ENCODE data around the gene HOXC4. TPM values are rescaled to one million over a fixed set of nuclear protein-coding genes. Genes with fewer than 3 reads are reported as not detected.

HOXC4 gene
- total and polyA plus RNA-seq, 3 experiments from 2014 or later, result 0.37 to 1.4 (median 1.3) TPM

Other genes starting within 250 kb of the HOXC4 start
- not detected for gene HOXC13, start 115.0 kb upstream of the HOXC4 start, total RNA-seq
- not detected for gene HOXC13, start 115.0 kb upstream of the HOXC4 start, polyA plus RNA-seq
- not detected for gene HOXC12, start 98.9 kb upstream of the HOXC4 start, total RNA-seq
- not detected for gene HOXC12, start 98.9 kb upstream of the HOXC4 start, polyA plus RNA-seq
- not detected for gene HOXC11, start 80.7 kb upstream of the HOXC4 start, total RNA-seq
- gene HOXC11, start 80.7 kb upstream of the HOXC4 start, polyA plus RNA-seq, result not detected
- gene HOTAIR, start 78.9 kb upstream of the HOXC4 start, total RNA-seq, result not detected
- gene HOTAIR, start 78.9 kb upstream of the HOXC4 start, polyA plus RNA-seq, result not detected
- gene HOXC10, start 68.7 kb upstream of the HOXC4 start, total RNA-seq, result not detected
- not detected for gene HOXC10, start 68.7 kb upstream of the HOXC4 start, polyA plus RNA-seq
- not detected for gene HOXC9, start 53.7 kb upstream of the HOXC4 start, total RNA-seq
- not detected for gene HOXC9, start 53.7 kb upstream of the HOXC4 start, polyA plus RNA-seq
- gene HOXC8, start 44.9 kb upstream of the HOXC4 start, total RNA-seq, result not detected
- gene HOXC8, start 44.9 kb upstream of the HOXC4 start, polyA plus RNA-seq, result not detected
- not detected for gene HOXC6, start 25.4 kb upstream of the HOXC4 start, total RNA-seq
- gene HOXC6, start 25.4 kb upstream of the HOXC4 start, polyA plus RNA-seq, result not detected
- gene HOXC5, start 20.8 kb upstream of the HOXC4 start, total RNA-seq, result not detected
- not detected for gene HOXC5, start 20.8 kb upstream of the HOXC4 start, polyA plus RNA-seq
- gene SMUG1, start 135.2 kb downstream of the HOXC4 start, total RNA-seq, result 10 to 100 TPM; 23.3 to 25.2 TPM
- 24.1 TPM for gene SMUG1, start 135.2 kb downstream of the HOXC4 start, polyA plus RNA-seq
- 10 to 100 TPM; 82.0 to 87.8 TPM for gene CBX5, start 226.3 kb downstream of the HOXC4 start, total RNA-seq
- gene CBX5, start 226.3 kb downstream of the HOXC4 start, polyA plus RNA-seq, result 19.2 TPM
- gene HNRNPA1, start 226.9 kb downstream of the HOXC4 start, total RNA-seq, result 1,000 to 10,000 TPM; 1,970 to 2,000 TPM
- gene HNRNPA1, start 226.9 kb downstream of the HOXC4 start, polyA plus RNA-seq, result 822 TPM
- not detected for gene NFE2, start 247.2 kb downstream of the HOXC4 start, total RNA-seq
- gene NFE2, start 247.2 kb downstream of the HOXC4 start, polyA plus RNA-seq, result not detected

Data from CD8-positive, alpha-beta memory T cell (primary cell).